Brain pericyte (primary cell): Measurements from ENCODE around the gene EGFL6.

Experiments used
- DNase-seq: peaks from one replicate; pipeline ENCODE4 v3.0.0-alpha.2; 2012; ENCODE audit warnings: low read depth, low spot score

Gene EGFL6, protein sequence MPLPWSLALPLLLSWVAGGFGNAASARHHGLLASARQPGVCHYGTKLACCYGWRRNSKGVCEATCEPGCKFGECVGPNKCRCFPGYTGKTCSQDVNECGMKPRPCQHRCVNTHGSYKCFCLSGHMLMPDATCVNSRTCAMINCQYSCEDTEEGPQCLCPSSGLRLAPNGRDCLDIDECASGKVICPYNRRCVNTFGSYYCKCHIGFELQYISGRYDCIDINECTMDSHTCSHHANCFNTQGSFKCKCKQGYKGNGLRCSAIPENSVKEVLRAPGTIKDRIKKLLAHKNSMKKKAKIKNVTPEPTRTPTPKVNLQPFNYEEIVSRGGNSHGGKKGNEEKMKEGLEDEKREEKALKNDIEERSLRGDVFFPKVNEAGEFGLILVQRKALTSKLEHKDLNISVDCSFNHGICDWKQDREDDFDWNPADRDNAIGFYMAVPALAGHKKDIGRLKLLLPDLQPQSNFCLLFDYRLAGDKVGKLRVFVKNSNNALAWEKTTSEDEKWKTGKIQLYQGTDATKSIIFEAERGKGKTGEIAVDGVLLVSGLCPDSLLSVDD

DNA sequence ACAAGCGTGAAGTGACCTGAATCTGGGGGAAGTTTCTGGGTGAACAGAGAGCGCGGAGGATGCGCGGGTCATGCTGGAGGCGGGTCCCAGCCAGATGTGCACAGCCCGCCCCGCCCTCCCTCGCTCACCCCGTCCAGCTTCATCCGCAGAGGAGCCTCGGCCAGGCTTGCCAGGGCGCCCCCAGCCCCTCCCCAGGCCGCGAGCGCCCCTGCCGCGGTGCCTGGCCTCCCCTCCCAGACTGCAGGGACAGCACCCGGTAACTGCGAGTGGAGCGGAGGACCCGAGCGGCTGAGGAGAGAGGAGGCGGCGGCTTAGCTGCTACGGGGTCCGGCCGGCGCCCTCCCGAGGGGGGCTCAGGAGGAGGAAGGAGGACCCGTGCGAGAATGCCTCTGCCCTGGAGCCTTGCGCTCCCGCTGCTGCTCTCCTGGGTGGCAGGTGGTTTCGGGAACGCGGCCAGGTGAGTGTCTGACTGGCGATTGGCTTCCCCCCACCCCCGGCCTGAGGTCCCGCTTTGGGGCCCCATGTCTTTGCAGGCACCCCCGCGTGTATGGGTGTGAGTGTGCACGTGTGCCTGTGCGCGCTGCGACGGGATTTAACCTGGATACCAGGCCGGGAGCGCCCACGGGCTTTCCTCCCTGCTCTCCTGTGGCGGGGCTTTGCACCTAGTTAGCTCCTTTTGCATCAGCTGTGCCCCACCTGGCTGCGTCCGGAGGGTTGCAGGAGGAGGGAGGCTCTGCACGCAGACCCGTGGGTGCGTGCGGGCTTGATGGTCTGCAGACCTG, at the start of gene EGFL6:
TSS of gene EGFL6 (plus strand) at position 123 of the 782 bp plus-strand sequence. CDS start at position 384, 261 bp downstream.
- no peak for DNase-seq

DNA sequence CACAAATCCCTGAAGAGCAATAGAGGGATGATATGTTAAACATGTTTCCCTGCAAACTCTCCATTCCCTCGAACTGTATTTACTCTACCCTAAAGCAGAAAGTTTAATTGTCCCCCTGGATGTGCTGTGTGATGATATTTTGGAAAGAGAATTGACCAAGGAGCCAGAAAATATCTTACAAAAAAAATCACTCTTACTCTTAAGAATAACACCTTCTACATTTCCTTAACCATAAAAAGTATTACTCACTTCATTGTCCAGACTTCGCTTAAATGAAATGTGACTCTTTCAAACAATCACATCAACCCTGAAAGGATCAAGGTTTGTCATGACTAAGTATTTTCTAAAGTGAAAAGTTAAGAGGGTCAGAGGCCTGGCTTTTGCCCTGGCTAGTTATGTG, 49.0 kb upstream of the EGFL6 start:
- no peak for DNase-seq

DNA sequence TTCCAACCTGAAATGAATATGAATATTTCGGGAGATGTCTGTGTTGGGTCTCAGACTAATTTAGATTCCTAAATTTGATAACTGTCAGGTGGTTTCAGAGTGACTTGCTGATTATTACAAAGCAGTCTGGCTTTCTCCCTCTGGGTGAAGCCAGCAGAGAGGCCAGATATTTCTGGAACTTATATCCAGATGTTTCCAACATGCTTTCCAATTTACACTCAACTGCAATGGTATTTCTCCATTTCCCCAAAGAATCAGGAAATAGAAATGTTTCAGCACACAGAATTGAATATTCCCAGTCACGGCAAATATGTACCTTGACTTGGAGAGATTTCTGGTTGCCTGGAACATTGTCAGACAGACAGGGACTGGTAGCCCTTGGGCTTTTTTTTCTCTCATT, 48.5 kb upstream of the EGFL6 start:
- DNase-seq: no peak

DNA sequence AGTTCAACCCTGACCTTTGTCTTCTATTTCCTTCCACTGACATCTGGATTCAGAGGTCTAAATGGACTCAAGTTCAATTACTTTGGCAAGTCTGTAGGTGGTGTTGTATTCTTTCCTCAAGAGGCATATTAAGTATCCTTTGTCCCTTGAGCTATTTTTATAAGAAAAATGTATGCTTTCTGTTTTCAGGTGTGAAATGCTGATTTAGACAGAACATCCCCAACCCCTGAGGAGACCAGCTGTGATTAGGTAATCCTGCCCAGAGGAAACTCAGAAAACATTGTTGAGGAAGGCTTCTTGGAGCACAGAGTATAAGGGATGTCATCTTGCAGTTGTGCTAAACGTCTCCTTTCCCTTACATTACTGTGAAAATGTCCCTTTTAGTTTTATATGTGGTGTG, 46.6 kb upstream of the EGFL6 start:
- no peak for DNase-seq

DNA sequence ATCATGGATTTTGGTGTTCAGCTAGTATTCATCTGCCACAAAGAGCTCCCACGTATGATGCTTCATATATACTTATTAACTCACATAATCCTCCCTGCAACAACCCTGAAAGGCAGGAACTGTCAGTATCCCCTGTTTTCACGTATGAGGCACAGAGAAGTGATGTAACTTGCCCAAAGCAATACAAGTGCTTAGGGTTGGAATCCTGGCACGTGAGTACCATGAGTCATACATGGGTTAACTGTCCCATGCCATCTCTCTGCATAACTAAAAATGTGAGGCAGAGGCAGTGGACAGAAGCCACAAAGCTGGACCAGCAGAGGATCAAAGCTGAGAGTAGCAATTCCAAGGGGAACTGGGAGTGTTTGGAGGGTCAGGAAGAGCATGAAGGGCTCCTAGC, 35.7 kb upstream of the EGFL6 start:
- DNase-seq: no peak

DNA sequence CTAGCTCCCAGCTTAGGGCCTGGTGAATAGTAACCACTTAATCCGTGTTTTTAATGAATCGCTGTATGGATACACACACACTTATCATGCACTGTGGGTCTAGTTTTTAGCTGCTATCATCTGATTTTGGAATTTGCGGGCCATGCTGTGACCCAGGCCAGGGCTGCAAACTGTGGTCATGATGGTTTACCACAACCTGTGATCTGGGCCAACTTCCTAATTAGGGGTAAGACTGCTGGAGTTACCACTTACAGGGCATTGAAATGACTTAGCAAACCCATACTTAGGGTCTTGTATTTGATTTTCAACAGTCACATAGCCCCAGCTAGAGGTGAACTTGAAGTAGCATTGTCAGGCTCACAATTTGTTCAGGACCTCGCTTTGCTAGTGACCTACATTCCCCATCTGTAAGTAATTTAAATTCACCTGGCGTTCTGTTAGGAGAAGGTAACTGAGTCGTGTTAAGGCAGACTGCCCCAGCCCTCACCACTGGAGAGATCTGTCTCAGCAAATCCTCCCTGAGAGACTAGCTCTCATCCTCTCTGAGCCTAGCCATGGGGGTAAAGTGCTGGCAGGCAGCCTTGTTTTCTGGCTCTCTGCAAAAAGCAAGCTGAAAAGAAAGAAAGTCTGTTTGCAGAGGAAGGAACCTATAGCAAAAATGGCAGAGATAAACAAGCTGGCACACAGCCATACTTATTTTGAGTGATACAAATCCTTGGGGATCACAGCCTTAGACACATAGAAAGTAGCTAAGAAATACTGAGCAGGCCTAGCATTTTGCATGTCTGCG, 33.8 kb upstream of the EGFL6 start:
- DNase-seq: no peak

DNA sequence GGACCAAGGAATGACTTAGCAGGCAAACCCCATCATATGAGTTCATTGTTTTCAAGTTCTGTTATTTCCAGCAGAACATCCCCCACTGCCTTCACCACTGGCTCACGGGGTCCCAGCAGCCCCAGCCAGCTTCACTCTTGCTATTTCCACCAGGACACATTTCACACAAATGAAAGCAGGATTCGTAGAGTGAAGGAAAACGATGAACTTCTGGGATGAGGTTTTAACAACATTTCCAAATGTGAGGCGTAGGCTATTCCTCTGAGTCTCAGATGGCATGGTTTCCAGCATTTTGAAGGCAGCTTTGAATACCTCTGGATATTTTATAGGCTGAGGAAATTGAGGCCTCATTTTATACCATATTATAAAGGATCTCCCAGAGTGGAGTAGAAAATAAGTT, 32.9 kb upstream of the EGFL6 start:
- DNase-seq: no peak

DNA sequence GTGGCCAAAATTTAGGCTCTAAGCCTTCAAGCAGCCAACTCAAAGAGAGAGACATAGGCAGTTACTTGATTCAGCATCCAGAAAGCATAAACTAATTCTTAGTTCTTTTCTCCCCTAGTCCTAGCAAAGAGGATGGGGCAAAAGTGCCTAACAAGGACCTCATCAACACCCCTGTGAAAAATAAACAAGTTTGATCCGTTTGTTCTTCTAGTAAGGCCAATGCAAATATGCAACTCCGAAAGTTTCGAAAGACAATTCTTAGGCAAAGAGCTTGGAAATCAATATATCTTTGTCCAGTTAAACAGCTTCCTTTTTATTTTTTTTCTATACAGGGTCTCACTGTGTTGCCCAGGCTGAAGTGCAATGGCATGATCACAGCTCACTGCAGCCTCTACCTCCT, 31.0 kb upstream of the EGFL6 start:
- DNase-seq: no peak

DNA sequence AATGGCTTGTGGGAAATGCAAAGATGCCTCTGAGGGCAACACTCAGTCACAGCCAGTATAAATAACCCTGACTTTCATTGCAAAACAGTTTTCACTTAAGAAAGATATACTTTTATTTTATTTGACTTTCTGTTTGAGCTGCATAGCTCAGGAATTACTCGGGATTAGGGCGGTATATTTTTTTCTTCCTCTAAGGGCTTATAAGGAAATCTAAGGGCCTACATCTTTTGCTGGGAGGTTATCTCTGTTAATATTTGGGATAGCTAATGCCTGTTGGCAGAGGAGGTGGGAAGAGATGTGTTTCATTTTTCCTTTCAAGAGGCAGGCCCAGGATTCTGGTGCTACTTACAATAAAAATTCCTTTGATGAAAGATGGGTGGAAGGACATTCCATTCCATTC, 28.8 kb upstream of the EGFL6 start:
- DNase-seq: no peak

DNA sequence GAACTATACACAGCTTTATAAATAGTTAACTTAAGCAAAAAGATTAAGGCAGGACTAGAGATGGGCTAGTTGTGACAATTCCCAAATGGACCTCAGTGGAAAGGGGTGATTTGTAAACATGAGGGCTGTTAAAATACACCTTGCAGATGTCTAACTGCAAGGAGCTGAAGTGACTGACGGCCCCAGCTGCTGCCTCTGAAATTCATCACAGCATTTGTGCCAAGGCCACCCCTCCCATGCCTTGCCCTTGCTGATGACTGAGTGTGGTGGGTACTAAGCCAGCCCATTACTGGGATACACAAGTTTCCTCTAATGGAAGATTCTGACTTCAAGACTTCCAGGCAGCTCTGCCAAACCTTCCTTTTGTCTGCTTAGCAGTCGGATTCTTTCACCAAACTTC, 23.7 kb upstream of the EGFL6 start:
- DNase-seq: no peak

DNA sequence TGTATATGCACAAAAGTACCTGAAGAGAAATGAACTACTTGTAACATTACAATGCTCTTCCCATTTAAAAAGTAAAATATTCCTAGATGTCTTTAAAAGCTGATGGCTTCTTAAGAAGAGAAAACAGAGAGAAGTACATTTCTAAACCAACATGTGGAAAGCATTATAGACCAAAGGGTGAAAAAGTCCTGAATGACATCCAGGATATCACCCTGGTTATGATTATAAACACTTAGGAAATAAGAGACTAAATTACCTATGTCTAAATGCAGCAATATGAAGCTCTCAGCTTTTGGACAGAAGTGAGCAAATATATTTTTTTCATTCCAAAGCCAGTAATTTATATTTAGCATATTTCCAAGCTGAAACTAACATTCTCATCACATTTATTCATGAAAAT, 21.7 kb upstream of the EGFL6 start:
- DNase-seq: no peak

DNA sequence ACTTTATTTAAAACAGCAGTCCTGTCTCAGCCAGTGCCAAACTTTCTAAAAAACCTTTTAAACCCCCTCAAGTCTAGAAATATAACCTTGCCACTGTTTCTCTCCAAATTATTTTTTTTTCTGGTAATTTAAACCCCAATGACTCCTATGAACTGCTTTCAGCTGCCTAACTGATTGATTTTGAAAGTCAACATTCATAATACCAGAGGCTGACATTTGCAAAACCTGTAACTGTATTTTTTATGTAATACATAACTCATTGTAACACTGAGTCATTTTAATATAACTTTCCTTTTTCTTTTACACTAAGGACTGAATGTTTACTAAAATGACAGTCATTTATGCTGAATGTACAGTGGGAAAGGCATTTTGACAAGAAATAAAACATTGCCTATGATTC, 19.1 kb upstream of the EGFL6 start:
- no peak for DNase-seq

DNA sequence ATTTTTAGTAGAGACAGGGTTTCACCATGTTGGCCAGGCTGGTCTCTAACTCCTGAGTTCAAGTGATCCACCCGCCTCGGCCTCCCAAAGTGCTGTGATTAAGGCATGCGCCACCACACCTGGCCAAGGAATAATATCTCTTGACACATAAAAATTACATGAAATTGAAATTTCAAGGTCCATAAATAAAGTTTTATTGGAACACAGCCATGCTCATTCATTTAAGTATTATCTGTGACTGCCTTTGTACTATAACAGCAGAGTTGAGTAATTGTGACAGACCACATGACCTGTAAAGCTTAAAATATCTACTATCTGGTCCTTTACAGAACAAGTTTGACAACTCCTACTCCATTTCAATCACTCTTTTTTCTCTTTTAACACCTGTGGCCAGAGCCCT, 17.8 kb upstream of the EGFL6 start:
- DNase-seq: no peak

DNA sequence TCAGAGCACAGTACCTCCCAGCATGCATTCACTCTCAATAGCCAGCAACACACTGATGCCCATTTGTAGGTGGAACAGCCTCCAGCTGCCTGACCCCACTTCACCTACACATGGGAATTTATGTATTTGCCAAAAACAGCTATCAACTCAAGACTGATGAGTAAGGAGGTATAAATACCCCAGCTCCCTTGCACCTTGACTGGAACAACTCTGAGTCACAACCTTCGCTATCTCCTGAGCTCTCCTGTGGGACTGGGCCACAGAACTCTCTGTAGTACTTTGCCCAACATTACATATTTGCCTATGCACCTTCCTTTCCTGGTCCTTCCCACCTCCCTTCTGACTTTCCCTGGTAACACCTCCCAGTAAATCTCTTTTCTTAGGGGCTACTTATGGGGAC, 16.5 kb upstream of the EGFL6 start:
- DNase-seq: no peak

DNA sequence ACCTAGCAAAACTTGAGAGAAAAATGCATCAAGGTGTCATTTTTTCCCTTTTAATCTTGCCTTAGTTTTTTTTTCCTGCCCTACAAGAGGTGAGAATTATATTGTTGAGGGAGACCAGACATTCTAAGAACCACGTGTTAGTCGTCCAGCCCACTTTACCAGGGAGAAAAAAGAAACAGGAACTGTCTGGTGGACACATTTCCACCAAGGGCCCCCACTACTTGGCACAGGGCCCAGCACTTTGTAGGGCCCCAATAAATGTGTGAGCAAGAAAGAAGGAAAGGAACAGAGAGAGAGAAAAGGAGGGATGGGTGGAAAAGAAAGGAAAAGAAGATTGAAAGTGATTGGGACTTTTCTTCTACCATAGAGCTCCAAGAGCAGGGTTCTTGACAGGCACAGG, 3.9 kb upstream of the EGFL6 start:
- no peak for DNase-seq

DNA sequence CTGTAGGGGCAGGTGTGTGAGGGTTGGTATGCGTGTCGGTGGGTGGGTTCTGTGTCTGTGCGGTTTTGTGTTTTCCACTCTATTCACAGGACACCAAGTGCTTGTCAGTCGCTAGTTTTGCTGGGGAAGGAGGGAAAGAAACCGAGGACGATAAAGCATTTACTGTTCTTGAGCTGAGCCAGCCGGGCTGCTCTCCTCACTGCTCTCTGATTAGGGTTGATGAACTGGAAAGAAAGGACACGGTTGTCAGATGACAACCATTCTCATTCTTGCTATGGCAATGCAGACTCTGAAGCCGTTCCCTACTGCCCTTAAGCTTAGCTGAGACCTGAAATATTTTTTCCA, 832 bp downstream of the EGFL6 start:
- no peak for DNase-seq

DNA sequence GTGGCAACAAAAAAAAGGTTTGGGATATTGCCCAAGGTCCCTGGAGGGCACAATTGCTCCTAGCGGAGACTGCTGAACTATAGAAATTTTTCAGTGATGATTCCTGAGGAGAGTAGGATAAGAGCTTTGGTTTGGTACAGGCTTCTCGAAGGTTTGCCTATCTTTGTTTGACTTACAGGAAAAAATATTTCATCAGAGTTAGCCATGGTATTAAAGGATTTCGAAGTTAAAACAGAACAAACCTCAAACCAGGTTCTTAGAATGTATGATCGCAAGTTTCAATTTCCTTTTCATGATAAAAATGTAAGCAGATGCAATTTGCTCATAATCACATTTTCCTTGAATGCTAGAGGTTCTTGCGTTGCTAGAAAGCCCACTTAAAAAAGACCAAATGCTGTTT, 1.7 kb downstream of the EGFL6 start:
- DNase-seq: no peak

DNA sequence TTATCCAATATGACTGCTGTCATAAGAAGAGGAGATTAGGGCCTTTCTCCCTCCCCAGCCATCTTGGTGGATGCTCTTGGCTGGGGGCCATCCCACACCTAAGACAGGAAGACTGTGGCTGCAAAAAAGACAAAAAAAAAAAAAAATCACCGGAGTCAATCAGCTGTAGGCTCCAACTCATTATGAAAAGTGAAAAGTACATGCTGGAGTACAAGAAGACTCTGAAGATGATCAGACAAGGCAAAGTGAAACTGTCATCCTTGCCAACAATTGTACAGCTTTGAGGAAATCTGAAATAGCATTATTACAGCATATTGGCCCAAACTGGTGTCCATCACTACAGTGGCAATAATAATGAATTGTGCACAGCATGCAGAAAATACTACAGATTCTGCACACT, 5.2 kb downstream of the EGFL6 start:
- DNase-seq: no peak

DNA sequence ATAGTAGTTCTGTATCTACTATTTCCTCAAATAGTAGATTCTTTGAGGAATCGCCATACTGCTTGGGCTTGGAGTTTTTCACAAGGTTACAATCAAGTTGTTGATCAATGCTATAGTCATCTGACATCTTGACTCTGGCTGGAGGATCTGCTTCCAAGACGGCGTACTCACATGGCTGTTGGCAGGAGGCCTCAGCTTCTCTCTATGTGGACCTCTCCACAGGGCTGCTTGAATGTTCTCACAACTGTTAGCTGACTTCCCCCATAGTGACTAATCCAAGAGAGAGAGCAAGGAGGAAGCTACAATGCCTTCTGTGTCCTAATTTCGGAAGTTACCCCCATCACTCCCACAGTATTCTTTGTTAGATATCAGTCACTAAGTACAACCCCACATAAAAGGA, 10.3 kb downstream of the EGFL6 start:
- DNase-seq: no peak

DNA sequence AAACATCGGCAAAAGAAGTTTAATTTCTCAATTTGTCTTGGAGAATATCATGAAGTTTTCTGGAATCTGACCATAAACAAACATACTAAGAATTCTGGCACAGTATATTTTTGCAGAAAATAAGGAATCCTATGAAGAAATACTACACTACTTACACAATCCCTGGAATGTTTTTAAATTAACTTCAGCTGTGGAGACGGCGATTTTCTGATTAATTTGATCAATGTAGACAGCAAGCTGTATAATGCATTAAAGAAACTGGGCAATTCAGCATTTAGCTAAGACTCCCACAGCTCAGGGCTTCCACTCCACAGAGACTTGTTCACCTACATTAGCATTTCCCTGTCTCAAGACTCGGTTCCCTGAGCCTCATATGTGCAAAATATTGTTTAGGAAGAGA, 12.2 kb downstream of the EGFL6 start:
- DNase-seq: no peak

DNA sequence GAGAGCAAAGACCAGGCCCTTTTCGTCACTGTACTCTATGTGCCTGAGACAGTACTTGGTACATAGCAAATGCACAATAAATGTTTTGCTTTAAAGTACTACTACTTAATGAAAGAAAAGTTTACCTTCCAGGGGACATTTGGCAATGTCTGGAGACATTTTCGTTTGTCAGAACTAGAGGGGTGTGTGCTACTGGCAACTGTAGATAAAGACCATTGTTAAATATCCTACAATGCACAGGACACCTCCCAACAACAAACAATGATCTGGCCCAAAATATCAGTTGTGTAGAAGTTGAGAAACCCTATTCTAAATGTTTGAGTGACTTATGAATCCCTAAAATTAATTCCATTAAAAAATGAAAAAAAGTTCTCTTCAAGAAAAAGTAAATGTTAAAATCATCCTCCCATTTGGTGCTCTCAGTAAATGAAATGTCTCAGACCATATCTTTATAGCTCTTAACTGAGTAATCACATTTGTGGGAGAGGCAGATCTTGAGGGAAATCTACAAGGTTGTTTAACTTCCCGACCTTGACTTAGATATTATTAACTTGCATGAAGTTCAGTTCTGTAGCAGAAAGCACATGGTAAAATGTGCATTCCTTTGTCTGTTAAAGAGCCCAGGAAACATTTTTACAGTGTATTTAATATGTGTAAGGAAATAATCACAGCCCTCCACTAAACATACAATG, 18.5 kb downstream of the EGFL6 start:
- no peak for DNase-seq

DNA sequence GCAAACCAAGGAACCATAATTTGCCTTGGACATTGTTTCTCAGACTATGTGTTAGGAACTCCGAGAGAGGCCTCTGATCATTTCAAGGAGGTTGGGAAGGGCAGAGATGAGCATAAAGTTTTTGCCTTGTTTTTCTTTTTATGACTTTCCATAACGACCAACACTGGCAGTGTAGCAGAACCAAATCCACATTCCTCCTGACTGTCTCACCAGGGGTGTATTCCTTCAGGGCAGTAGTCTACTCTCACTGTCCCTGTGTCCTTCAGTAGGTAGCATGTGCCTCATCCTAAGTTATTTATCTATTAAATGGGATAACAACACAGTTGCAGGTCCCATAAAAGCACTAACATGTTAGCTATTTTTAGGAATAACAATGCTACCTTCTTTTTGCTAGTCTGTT, 20.8 kb downstream of the EGFL6 start:
- DNase-seq: no peak
